K562 (cell line): Measurements from ENCODE around the gene AFF2. TPM values are rescaled to one million over a fixed set of nuclear protein-coding genes. Genes with fewer than 3 reads are reported as not detected.

Source experiments
- ATAC-seq: fragments of 200-7000 bp; cut with Tn5 transposase; 3 replicates; pipeline ENCODE4 v1.9.1; 2020; ENCODE audit warnings: moderate library complexity
- BruUV-seq: library from RNA; stranded (reverse); fragments of 400-500 nt; replicated peaks from 2 replicates; lab custom pipeline; 2021; lab: Mats Ljungman, UMichigan
- CTCF ChIA-PET: fragments of 300-600 bp; formaldehyde crosslinking; extraction: SDS; loops from one replicate; lab custom pipeline; 2021; ENCODE audit warnings: low intra/inter-chr PET ratio; lab: Yijun Ruan, JAX
- POLR2A ChIA-PET: fragments of 300-600, 350-650 bp; sonication (Branson Sonifier 250); formaldehyde crosslinking; extraction: SDS; loops from one replicate; lab custom pipeline; 2021; ENCODE audit warnings: antibody characterized with exemption, inconsistent platforms; lab: Yijun Ruan, JAX
- DNase-seq, 4 experiments: peaks; one replicate each; pipeline versions ENCODE4 v3.0.0 to v3.0.0-alpha.2; 2011 to 2018; ENCODE audit warnings: low spot score in 3 of 4, mixed read lengths in 3 of 4; ENCODE audit errors: extremely low read depth in 1 of 4
- FAIRE-seq: peaks from 2 replicates; lab custom pipeline; 2011; peaks lifted over from hg19 to GRCh38; lab: Jason Lieb, UNC
- H2AFZ ChIP-seq: 2 replicates; pipeline ENCODE4 v1.6.0; 2011; ENCODE audit warnings: low read depth, low read length, control low read depth, inconsistent platforms
- H3K27ac ChIP-seq: fragments of 200-600 bp; 3 replicates; pipeline ENCODE4 v1.8.0; 2011; ENCODE audit warnings: low read depth, mild to moderate bottlenecking, control low read depth, inconsistent platforms, low read length, moderate library complexity, mixed read lengths; ENCODE audit errors: extremely low read depth
- H3K27me3 ChIP-seq, 2 experiments: fragments of 300-600 bp in 1 of 2; 2 replicates in 1 of 2; 3 replicates in 1 of 2; pipeline versions ENCODE4 v1.6.0 to v1.8.0; 2011; ENCODE audit warnings: inconsistent platforms in 2 of 2, low read length in 2 of 2, mild to moderate bottlenecking in 1 of 2, mixed read lengths in 1 of 2, moderate library complexity in 1 of 2; ENCODE audit not compliant: control insufficient read depth in 2 of 2, insufficient read depth in 2 of 2
- H3K36me3 ChIP-seq: fragments of 300-600 bp; 3 replicates; pipeline ENCODE4 v1.8.0; 2011; ENCODE audit warnings: mild to moderate bottlenecking, low read length, inconsistent platforms; ENCODE audit not compliant: control insufficient read depth, insufficient read depth
- H3K4me1 ChIP-seq, 2 experiments: fragments of 200-600 bp in 1 of 2; replicated peaks in 1 of 2; 2 replicates in 1 of 2; 3 replicates in 1 of 2; pipeline versions ENCODE4 v1.5.1 to v1.8.0; 2011; ENCODE audit warnings: inconsistent platforms in 2 of 2, low read length in 2 of 2, mild to moderate bottlenecking in 1 of 2, mixed read lengths in 1 of 2, moderate library complexity in 1 of 2; ENCODE audit not compliant: control insufficient read depth in 2 of 2, insufficient read depth in 2 of 2
- H3K4me2 ChIP-seq: 2 replicates; pipeline ENCODE4 v1.6.1; 2011; ENCODE audit warnings: low read length, control low read depth, inconsistent platforms, mixed read lengths; ENCODE audit not compliant: insufficient read depth
- H3K4me3 ChIP-seq: fragments of 200-600 bp; sonication (generic), shearing (Covaris generic); 2 replicates; pipeline ENCODE4 v1.5.1; 2016; ENCODE audit warnings: control low read depth, inconsistent platforms
- H3K79me2 ChIP-seq: fragments of 200-600 bp; 3 replicates; pipeline ENCODE4 v1.8.0; 2011; ENCODE audit warnings: low read length, inconsistent platforms; ENCODE audit not compliant: control insufficient read depth, insufficient read depth
- H3K9ac ChIP-seq, 2 experiments: 2 replicates each; pipeline versions ENCODE4 v1.6.0 to v1.6.1; 2011; ENCODE audit warnings: low read depth in 2 of 2, low read length in 2 of 2, control low read depth in 1 of 2, inconsistent platforms in 1 of 2, mild to moderate bottlenecking in 1 of 2, mixed read lengths in 1 of 2; ENCODE audit not compliant: insufficient read depth in 1 of 2
- H3K9me1 ChIP-seq: one replicate; pipeline ENCODE4 v1.6.0; 2011; ENCODE audit warnings: inconsistent platforms, mild to moderate bottlenecking, low read length, moderate library complexity; ENCODE audit not compliant: control insufficient read depth, insufficient read depth
- H3K9me3 ChIP-seq: replicated peaks from 2 replicates; pipeline ENCODE4 v1.5.1; 2011; ENCODE audit warnings: low read depth, low read length, inconsistent platforms; ENCODE audit not compliant: control insufficient read depth, insufficient read depth
- H4K20me1 ChIP-seq: replicated peaks from 2 replicates; pipeline ENCODE4 v1.6.1; 2011; ENCODE audit warnings: low read length, inconsistent platforms, mixed read lengths; ENCODE audit not compliant: control insufficient read depth, insufficient read depth
- BRF2 ChIP-seq: IDR thresholded peaks from 3 replicates; pipeline ENCODE4 v1.6.1; 2011; ENCODE audit warnings: borderline replicate concordance, mild to moderate bottlenecking; ENCODE audit not compliant: insufficient read length, insufficient read depth
- CBFB ChIP-seq: sonication (generic); formaldehyde crosslinking; IDR thresholded peaks from 2 replicates; pipeline ENCODE4 v1.4.0; 2020; ENCODE audit warnings: mild to moderate bottlenecking, missing genetic modification reagents
- CBX2 ChIP-seq: fragments of 200-600 bp; sonication (generic); IDR thresholded peaks from one replicate; pipeline ENCODE4 v1.6.1; 2012; ENCODE audit warnings: mild to moderate bottlenecking, low read length, inconsistent platforms; ENCODE audit not compliant: insufficient read depth, poor library complexity, severe bottlenecking
- E2F3 ChIP-seq: fragments of 250-450 bp; sonication (Bioruptor Pico); IDR thresholded peaks from 2 replicates; pipeline ENCODE4 v1.4.0; 2020; ENCODE audit warnings: mild to moderate bottlenecking
- JUND ChIP-seq, 2 experiments: IDR thresholded peaks; 2 replicates in 1 of 2; 3 replicates in 1 of 2; pipeline ENCODE4 v1.6.1; 2011; ENCODE audit warnings: borderline replicate concordance in 2 of 2, low read depth in 2 of 2, low read length in 2 of 2, improper control_type of control experiment in 1 of 2, missing biosample characterization in 1 of 2, missing genetic modification characterization in 1 of 2, missing genetic modification reagents in 1 of 2
- NR2C1 ChIP-seq, 2 experiments: fragments of 450-650 bp; IDR thresholded peaks; 2 replicates each; pipeline ENCODE4 v1.6.1; 2017; ENCODE audit warnings: mild to moderate bottlenecking in 2 of 2, antibody characterized with exemption in 1 of 2, inconsistent platforms in 1 of 2, missing compliant biosample characterization in 1 of 2, missing genetic modification characterization in 1 of 2
- PHF20 ChIP-seq: fragments of 450-650 bp; IDR thresholded peaks from 2 replicates; pipeline ENCODE4 v1.6.1; 2018; ENCODE audit not compliant: partially characterized antibody
- RBM25 ChIP-seq: fragments of 200-400 bp; formaldehyde crosslinking; IDR thresholded peaks from 2 replicates; pipeline ENCODE4 v1.6.1; 2018; ENCODE audit warnings: low read length, low read depth, moderate library complexity; ENCODE audit not compliant: severe bottlenecking
- SREBF1 ChIP-seq: fragments of 150-350 bp; IDR thresholded peaks from 2 replicates; pipeline ENCODE4 v1.6.1; 2014; ENCODE audit warnings: antibody characterized with exemption, low read depth, low read length, borderline replicate concordance
- ZNF124 ChIP-seq: sonication (generic); formaldehyde crosslinking; IDR thresholded peaks from 2 replicates; pipeline ENCODE4 v1.8.1; 2022; ENCODE audit warnings: missing genetic modification reagents
- ZNF253 ChIP-seq: fragments of 250-450 bp; sonication (Bioruptor Pico); conservative IDR thresholded peaks from 2 replicates; pipeline ENCODE4 v1.6.1; 2021; ENCODE audit warnings: mild to moderate bottlenecking
- ZNF445 ChIP-seq: fragments of 250-450 bp; sonication (Bioruptor Pico); IDR thresholded peaks from 2 replicates; pipeline ENCODE4 v1.4.0; 2020; ENCODE audit warnings: low read depth, mild to moderate bottlenecking, moderate library complexity
- ZNF518B ChIP-seq: fragments of 250-450 bp; sonication (Bioruptor Pico); IDR thresholded peaks from 2 replicates; pipeline ENCODE4 v1.5.0; 2021; ENCODE audit warnings: mild to moderate bottlenecking, moderate library complexity
- ZNF75A ChIP-seq: fragments of 450-650 bp; formaldehyde crosslinking; IDR thresholded peaks from 2 replicates; pipeline ENCODE4 v1.4.0; 2020; ENCODE audit warnings: mild to moderate bottlenecking
- ZNF785 ChIP-seq: fragments of 250-450 bp; sonication (Bioruptor Pico); IDR thresholded peaks from 2 replicates; pipeline ENCODE4 v1.4.0; 2020; ENCODE audit warnings: mild to moderate bottlenecking
- WGBS: fragments of 100-300 bp; shearing (Covaris generic); methylation state at CpG from one replicate; pipeline ENCODE4 v1.1.6; 2016; ENCODE audit warnings: low coverage, mixed read lengths; ENCODE audit not compliant: insufficient coverage; ENCODE audit errors: missing lambda C conversion rate; 5-methylcytosine and 5-hydroxymethylcytosine counted together
- in situ Hi-C: fragments of 300-500 bp; cut with MboI; formaldehyde crosslinking; loops from 4 replicates; pipeline ENCODE4 v1.15.0; 2018; ENCODE audit warnings: inconsistent platforms, mixed read lengths
- intact Hi-C: fragments of 100-400 bp; cut with micrococcal nuclease; formaldehyde crosslinking; loops from 2 replicates; pipeline ENCODE4 v1.14.2; 2022
- polyA plus RNA-seq, 8 experiments: library from polyadenylated mRNA; depleted of rRNA in 4 of 8; stranded (reverse) in 5 of 8; unstranded in 3 of 8; fragments of >200 nt; fragmentation: Nextera tagmentation in 2 of 8; fragmentation: Illumina TruSeq in 1 of 8; extraction: Ambion mirVana in 2 of 8; extraction: Trizol in 1 of 8; gene quantifications; 2 replicates each; pipeline versions ENCODE4 v1.2.1 to v1.2.3, GENCODE V29; 2011 to 2014; ENCODE audit warnings: inconsistent platforms in 1 of 8, missing spikeins in 1 of 8
- total RNA-seq, 7 experiments: library from RNA; depleted of rRNA in 6 of 7; stranded (reverse); fragments of >200 nt in 6 of 7; fragmentation: Illumina TruSeq in 2 of 7; extraction: Trizol in 2 of 7; gene quantifications; 2 replicates each; pipeline versions ENCODE4 v1.2.1 to v1.2.3, GENCODE V29; 2011 to 2021; ENCODE audit warnings: low replicate concordance in 1 of 7

The AFF2 gene
- total and polyA plus RNA-seq, 9 of the 15 experiments (the other 6 are each of a cell fraction or from before 2014, with no cell fraction given), result 0.01 to 0.20 (median 0.07) TPM

GRCh38 chrX:149006235-149006634 is 505.8 kb downstream of the AFF2 start (continued):
- TF ChIP-seq ZNF785, result no peak

GRCh38 chrX:149007423-149007822 is 507.0 kb downstream of the AFF2 start:
- no peaks in the 10 kb centered on the region for H3K36me3 ChIP-seq
- H2AFZ ChIP-seq, result no peak overlapping the region
- no peak overlapping the region for H3K9ac ChIP-seq
- no peak overlapping the region for H3K4me2 ChIP-seq
- H4K20me1 ChIP-seq, result no peaks in the 10 kb centered on the region
- no TSS peak for BruUV-seq
- CTCF ChIA-PET, result no interaction called here
- no peak for FAIRE-seq
- no peaks in the 10 kb centered on the region for H3K4me1 ChIP-seq
- H3K9me1 ChIP-seq, result no peaks in the 10 kb centered on the region
- no peak overlapping the region for H3K4me3 ChIP-seq
- no peaks in the 10 kb centered on the region for H3K79me2 ChIP-seq
- no peaks in the 10 kb centered on the region for H3K9me3 ChIP-seq
- H3K27me3 ChIP-seq, result no peaks in the 10 kb centered on the region
- in situ Hi-C loops (no loop called here), intact Hi-C loops (no loop called here)
- POLR2A ChIA-PET, result no interaction called here
- 4% methylated on average over 4 of the region's 4 CpGs for WGBS
- no peak overlapping the region for H3K27ac ChIP-seq
- ATAC-seq, result no peak
- no peak for DNase-seq
- TF ChIP-seq CBX2, result no peak
- no peak for TF ChIP-seq PHF20
- no peak for TF ChIP-seq CBFB (CRISPR knock-in tag)
- TF ChIP-seq ZNF518B, result no peak
- no peak for TF ChIP-seq ZNF75A (CRISPR knock-in tag)
- TF ChIP-seq SREBF1, result no peak
- TF ChIP-seq E2F3, result no peak
- no peak for TF ChIP-seq JUND (IDR thresholded peaks at IDR 0.05; ENCODE audit: borderline replicate concordance, low read depth, low read length)
- no peak for TF ChIP-seq JUND (tag; IDR thresholded peaks at IDR 0.05; ENCODE audit: borderline replicate concordance, low read depth, low read length)
- TF ChIP-seq ZNF445 (CRISPR knock-in tag), result no peak
- TF ChIP-seq BRF2, result no peak
- TF ChIP-seq ZNF253, result no peak
- TF ChIP-seq NR2C1 (IDR thresholded peaks at IDR 0.05), result no peak
- TF ChIP-seq NR2C1 (tag; IDR thresholded peaks at IDR 0.05), result no peak
- no peak for TF ChIP-seq ZNF124 (CRISPR knock-in tag)
- no peak for TF ChIP-seq RBM25
